Adrenal gland (tissue), 5 donors: Measurements from ENCODE around the gene SDHAF4.

Experiments used
- POLR2A ChIP-seq, 2 donors: fragments of 450-650 bp; IDR thresholded peaks; one replicate each; pipeline ENCODE4 v1.6.1; 2017; ENCODE audit warnings: antibody characterized with exemption in 2 of 2, mild to moderate bottlenecking in 2 of 2, moderate library complexity in 1 of 2
- TF ChIP-seq, protein P1 (sequence below), 6 experiments: fragments of 450-650 bp in 4 of 6; fragments of 200-600 bp in 2 of 6; sonication (generic) in 1 of 6; IDR thresholded peaks; 1 replicate in 5 of 6; 2 replicates in 1 of 6; pipeline versions ENCODE4 v1.5.1 to v1.8.0; 2016 to 2021; ENCODE audit warnings: antibody characterized with exemption in 6 of 6, mild to moderate bottlenecking in 2 of 6, moderate library complexity in 1 of 6
- donor health status: DM: no; HTN: no; CAD: no.

DNA sequence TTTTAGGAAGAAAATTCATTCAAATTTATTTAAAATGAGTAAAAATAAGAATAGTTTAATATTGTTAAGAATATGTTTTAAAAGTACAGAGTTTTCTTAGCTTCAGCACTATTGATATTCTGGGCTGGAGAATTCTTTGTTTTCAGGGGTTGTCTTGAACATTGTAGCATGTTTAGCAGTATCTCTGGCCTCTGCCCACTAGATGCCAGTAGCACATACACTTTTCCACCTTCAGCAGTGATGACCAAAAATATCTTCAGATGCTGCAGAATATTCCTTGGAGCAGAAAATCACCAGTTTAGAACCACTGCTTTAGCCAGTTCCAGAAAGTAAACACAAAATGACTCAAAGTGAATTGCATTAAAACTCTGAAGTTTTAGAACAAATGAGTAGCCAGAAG, 19.4 kb upstream of the SDHAF4 start:
- TF ChIP-seq, protein P1, sequence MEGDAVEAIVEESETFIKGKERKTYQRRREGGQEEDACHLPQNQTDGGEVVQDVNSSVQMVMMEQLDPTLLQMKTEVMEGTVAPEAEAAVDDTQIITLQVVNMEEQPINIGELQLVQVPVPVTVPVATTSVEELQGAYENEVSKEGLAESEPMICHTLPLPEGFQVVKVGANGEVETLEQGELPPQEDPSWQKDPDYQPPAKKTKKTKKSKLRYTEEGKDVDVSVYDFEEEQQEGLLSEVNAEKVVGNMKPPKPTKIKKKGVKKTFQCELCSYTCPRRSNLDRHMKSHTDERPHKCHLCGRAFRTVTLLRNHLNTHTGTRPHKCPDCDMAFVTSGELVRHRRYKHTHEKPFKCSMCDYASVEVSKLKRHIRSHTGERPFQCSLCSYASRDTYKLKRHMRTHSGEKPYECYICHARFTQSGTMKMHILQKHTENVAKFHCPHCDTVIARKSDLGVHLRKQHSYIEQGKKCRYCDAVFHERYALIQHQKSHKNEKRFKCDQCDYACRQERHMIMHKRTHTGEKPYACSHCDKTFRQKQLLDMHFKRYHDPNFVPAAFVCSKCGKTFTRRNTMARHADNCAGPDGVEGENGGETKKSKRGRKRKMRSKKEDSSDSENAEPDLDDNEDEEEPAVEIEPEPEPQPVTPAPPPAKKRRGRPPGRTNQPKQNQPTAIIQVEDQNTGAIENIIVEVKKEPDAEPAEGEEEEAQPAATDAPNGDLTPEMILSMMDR (IDR thresholded peaks at IDR 0.05): peak in 5 of 6 experiments; percentile 17 to 39 (median 34)
- no peak for TF ChIP-seq POLR2A (IDR thresholded peaks at IDR 0.05)
